H1 (cell line): Measurements from ENCODE around the gene C2orf76. TPM values are rescaled to one million over a fixed set of nuclear protein-coding genes. Genes with fewer than 3 reads are reported as not detected.

Source experiments
- CTCF ChIA-PET: fragments of 300-600 bp; sonication (Branson Sonifier 250); formaldehyde crosslinking; loops from one replicate; lab custom pipeline; 2021; ENCODE audit not compliant: partially characterized antibody; lab: Charles Lee
- POLR2A ChIA-PET: fragments of 300-600 bp; sonication (Branson Sonifier 250); formaldehyde crosslinking; loops from one replicate; lab custom pipeline; 2021; ENCODE audit warnings: inconsistent platforms; ENCODE audit not compliant: partially characterized antibody; lab: Charles Lee
- DNase-seq, 2 experiments: peaks; one replicate each; pipeline versions ENCODE4 v3.0.0 to v3.0.0-alpha.2; 2010 to 2022; ENCODE audit warnings: low spot score in 2 of 2, low read depth in 1 of 2, mixed read lengths in 1 of 2
- FAIRE-seq: peaks from 2 replicates; lab custom pipeline; 2011; peaks lifted over from hg19 to GRCh38; lab: Jason Lieb, UNC
- H2AFZ ChIP-seq: 2 replicates; pipeline ENCODE4 v1.8.1; 2012; ENCODE audit warnings: low read length, inconsistent platforms
- H2AK5ac ChIP-seq: 2 replicates; pipeline ENCODE4 v1.6.1; 2013; ENCODE audit warnings: low read depth, low read length
- H2BK120ac ChIP-seq: replicated peaks from 2 replicates; pipeline ENCODE3; 2013; ENCODE audit warnings: low read depth, low read length, inconsistent platforms
- H2BK12ac ChIP-seq: 2 replicates; pipeline ENCODE4 v1.6.1; 2013; ENCODE audit warnings: low read depth, low read length
- H2BK15ac ChIP-seq: 2 replicates; pipeline ENCODE4 v1.6.1; 2013; ENCODE audit warnings: low read length
- H2BK20ac ChIP-seq: 2 replicates; pipeline ENCODE4 v1.6.1; 2013; ENCODE audit warnings: low read length
- H2BK5ac ChIP-seq: 2 replicates; pipeline ENCODE4 v1.6.1; 2013; ENCODE audit warnings: low read depth, low read length
- H3K14ac ChIP-seq: 2 replicates; pipeline ENCODE4 v1.6.1; 2013; ENCODE audit warnings: inconsistent platforms; ENCODE audit not compliant: insufficient read length
- H3K18ac ChIP-seq: 2 replicates; pipeline ENCODE4 v1.6.1; 2013; ENCODE audit warnings: low read length; ENCODE audit errors: extremely low read depth
- H3K23ac ChIP-seq: 2 replicates; pipeline ENCODE4 v1.6.1; 2013; ENCODE audit warnings: inconsistent platforms; ENCODE audit not compliant: insufficient read length
- H3K23me2 ChIP-seq: 2 replicates; pipeline ENCODE4 v1.6.1; 2013; ENCODE audit warnings: low read depth, low read length
- H3K27ac ChIP-seq: 2 replicates; pipeline ENCODE4 v1.6.1; 2011; ENCODE audit warnings: low read depth, low read length, inconsistent platforms
- H3K27me3 ChIP-seq, 4 experiments: replicated peaks in 1 of 4; 1 replicate in 1 of 4; 2 replicates in 3 of 4; pipeline versions ENCODE4 v1.6.1 to v1.8.1; 2011 to 2013; ENCODE audit warnings: low read length in 3 of 4, mild to moderate bottlenecking in 3 of 4, inconsistent platforms in 2 of 4, mixed read lengths in 2 of 4, moderate library complexity in 1 of 4; ENCODE audit not compliant: control insufficient read depth in 3 of 4, insufficient read depth in 3 of 4; ENCODE audit errors: extremely low read depth in 1 of 4
- H3K36me3 ChIP-seq, 4 experiments: 2 replicates each; pipeline versions ENCODE4 v1.6.1 to v1.8.1; 2011 to 2013; ENCODE audit warnings: mild to moderate bottlenecking in 4 of 4, low read length in 3 of 4, moderate library complexity in 2 of 4, control low read depth in 1 of 4, inconsistent platforms in 1 of 4; ENCODE audit not compliant: insufficient read depth in 4 of 4, control insufficient read depth in 2 of 4
- H3K4ac ChIP-seq: replicated peaks from 2 replicates; pipeline ENCODE3; 2013; ENCODE audit warnings: low read length, low read depth, mixed read lengths, inconsistent platforms; ENCODE audit not compliant: insufficient read length
- H3K4me1 ChIP-seq, 4 experiments: replicated peaks in 1 of 4; 1 replicate in 1 of 4; 2 replicates in 3 of 4; pipeline versions ENCODE4 v1.6.1 to v1.8.1; 2011 to 2013; ENCODE audit warnings: low read length in 3 of 4, inconsistent platforms in 2 of 4, mixed read lengths in 1 of 4; ENCODE audit not compliant: insufficient read depth in 4 of 4, control insufficient read depth in 3 of 4
- H3K4me2 ChIP-seq, 2 experiments: 2 replicates each; pipeline versions ENCODE4 v1.6.1 to v1.8.1; 2011 to 2013; ENCODE audit warnings: low read depth in 2 of 2, low read length in 2 of 2, control low read depth in 1 of 2, inconsistent platforms in 1 of 2, mild to moderate bottlenecking in 1 of 2; ENCODE audit not compliant: insufficient read depth in 1 of 2
- H3K4me3 ChIP-seq, 4 experiments: fragments of 200-600, 300-600 bp in 1 of 4; sonication (generic), shearing (Covaris generic), sonication (Bioruptor Twin) in 1 of 4; 2 replicates each; pipeline versions ENCODE4 v1.5.1 to v1.8.1; 2011 to 2016; ENCODE audit warnings: low read length in 4 of 4, low read depth in 3 of 4, control low read depth in 2 of 4, inconsistent platforms in 2 of 4, mild to moderate bottlenecking in 2 of 4, mixed read lengths in 1 of 4, moderate library complexity in 1 of 4; ENCODE audit not compliant: insufficient read depth in 2 of 4; ENCODE audit errors: extremely low read depth in 1 of 4
- H3K56ac ChIP-seq: replicated peaks from 2 replicates; pipeline ENCODE3; 2013; ENCODE audit warnings: low read depth, mild to moderate bottlenecking, mixed read lengths, low read length, inconsistent platforms; ENCODE audit not compliant: insufficient read length
- H3K79me1 ChIP-seq: 2 replicates; pipeline ENCODE4 v1.6.1; 2013; ENCODE audit warnings: low read depth, low read length, control low read depth
- H3K79me2 ChIP-seq, 2 experiments: 2 replicates each; pipeline versions ENCODE4 v1.6.1 to v1.8.1; 2012 to 2013; ENCODE audit warnings: low read length in 2 of 2, mild to moderate bottlenecking in 2 of 2, inconsistent platforms in 1 of 2; ENCODE audit not compliant: insufficient read depth in 2 of 2, control insufficient read depth in 1 of 2
- H3K9ac ChIP-seq, 4 experiments: replicated peaks in 1 of 4; 1 replicate in 1 of 4; 2 replicates in 3 of 4; pipeline versions ENCODE4 v1.6.1 to v1.8.1; 2011 to 2013; ENCODE audit warnings: low read depth in 3 of 4, low read length in 3 of 4, control low read depth in 2 of 4, mild to moderate bottlenecking in 2 of 4, moderate library complexity in 2 of 4, inconsistent platforms in 1 of 4; ENCODE audit errors: extremely low read depth in 1 of 4
- H3K9me3 ChIP-seq, 2 experiments: 2 replicates each; pipeline versions ENCODE4 v1.6.1 to v1.8.1; 2012 to 2013; ENCODE audit warnings: mild to moderate bottlenecking in 2 of 2, moderate library complexity in 2 of 2, control low read depth in 1 of 2, inconsistent platforms in 1 of 2, low read depth in 1 of 2, low read length in 1 of 2, mixed read lengths in 1 of 2; ENCODE audit not compliant: insufficient read depth in 2 of 2
- H4K20me1 ChIP-seq, 2 experiments: replicated peaks in 1 of 2; 2 replicates each; pipeline versions ENCODE3 to v1.8.1; 2011 to 2013; ENCODE audit warnings: inconsistent platforms in 2 of 2, low read length in 2 of 2, mild to moderate bottlenecking in 1 of 2; ENCODE audit not compliant: insufficient read depth in 2 of 2, control insufficient read depth in 1 of 2
- H4K5ac ChIP-seq: 2 replicates; pipeline ENCODE4 v1.6.1; 2013; ENCODE audit warnings: low read length, low read depth, mixed read lengths, inconsistent platforms; ENCODE audit not compliant: insufficient read length
- H4K8ac ChIP-seq: 2 replicates; pipeline ENCODE4 v1.8.0; 2013; ENCODE audit warnings: mild to moderate bottlenecking, moderate library complexity, low read length, inconsistent platforms; ENCODE audit not compliant: insufficient read depth; ENCODE audit errors: extremely low read depth
- H4K91ac ChIP-seq: replicated peaks from 2 replicates; pipeline ENCODE3; 2013; ENCODE audit warnings: low read length, mixed read lengths, inconsistent platforms; ENCODE audit not compliant: insufficient read length
- ASH2L ChIP-seq: fragments of 200-600, 300-600 bp; sonication (generic); IDR thresholded peaks from one replicate; pipeline ENCODE4 v1.7.1; 2017; ENCODE audit warnings: low read length
- GABPA ChIP-seq: IDR thresholded peaks from 2 replicates; pipeline ENCODE4 v1.6.1; 2011; ENCODE audit warnings: mild to moderate bottlenecking, low read length, moderate library complexity, borderline replicate concordance; ENCODE audit not compliant: insufficient read depth
- HDAC6 ChIP-seq: IDR thresholded peaks from one replicate; pipeline ENCODE4 v1.7.1; 2012; ENCODE audit warnings: low read depth, mild to moderate bottlenecking, inconsistent platforms, low read length, moderate library complexity
- POU5F1 ChIP-seq: IDR thresholded peaks from 2 replicates; pipeline ENCODE4 v1.6.1; 2011; ENCODE audit warnings: low read depth, mild to moderate bottlenecking, low read length, moderate library complexity
- RAD21 ChIP-seq, 2 experiments: IDR thresholded peaks in 1 of 2; conservative IDR thresholded peaks in 1 of 2; 2 replicates each; pipeline ENCODE4 v1.6.1; 2011; ENCODE audit warnings: low read depth in 2 of 2, low read length in 2 of 2, improper control_type of control experiment in 1 of 2, inconsistent platforms in 1 of 2, mild to moderate bottlenecking in 1 of 2, moderate library complexity in 1 of 2
- RBBP5 ChIP-seq: IDR thresholded peaks from 2 replicates; pipeline ENCODE4 v1.7.1; 2012; ENCODE audit warnings: low read depth, mild to moderate bottlenecking, inconsistent platforms, low read length, moderate library complexity, borderline replicate concordance
- RXRA ChIP-seq: IDR thresholded peaks from 2 replicates; pipeline ENCODE4 v1.6.1; 2011; ENCODE audit warnings: low read depth, mild to moderate bottlenecking, low read length, moderate library complexity; ENCODE audit not compliant: insufficient read depth
- WGBS, 2 experiments: shearing (Covaris generic) in 1 of 2; methylation state at CpG; one replicate each; pipeline versions ENCODE4 v1.1.6 to v1.1.7; 2013 to 2015; ENCODE audit warnings: low lambda C conversion rate in 2 of 2, mixed read lengths in 2 of 2, inconsistent platforms in 1 of 2, low coverage in 1 of 2, missing lambda C conversion rate in 1 of 2; ENCODE audit not compliant: insufficient replicate concordance in 2 of 2, insufficient coverage in 1 of 2, insufficient read length in 1 of 2; ENCODE audit errors: extremely low coverage in 1 of 2, missing lambda C conversion rate in 1 of 2; 5-methylcytosine and 5-hydroxymethylcytosine counted together
- polyA plus RNA-seq, 7 experiments: library from polyadenylated mRNA; depleted of rRNA in 3 of 7; stranded (reverse) in 5 of 7; unstranded in 2 of 7; fragments of >200 nt in 5 of 7; fragments of 200-250 nt in 2 of 7; gene quantifications; 1 replicate in 5 of 7; 2 replicates in 1 of 7; 4 replicates in 1 of 7; pipeline versions ENCODE4 v1.2.1 to v1.2.3, GENCODE V29; 2011 to 2013; ENCODE audit warnings: missing spikeins in 2 of 7, mixed read lengths in 2 of 7
- total RNA-seq: library from RNA; stranded (reverse); fragmentation: NEBNext Ultra II Directional; extraction: Animal tissue kit (Norgen Biotek cat#: 25700); gene quantifications from 2 replicates; pipeline ENCODE4 v1.2.1, GENCODE V29; 2021

C2orf76 gene
- total and polyA plus RNA-seq, 2 of the 8 experiments (the other 6 are each of a cell fraction or from before 2014, with no cell fraction given) = 4.4 to 5.0 TPM

DNA sequence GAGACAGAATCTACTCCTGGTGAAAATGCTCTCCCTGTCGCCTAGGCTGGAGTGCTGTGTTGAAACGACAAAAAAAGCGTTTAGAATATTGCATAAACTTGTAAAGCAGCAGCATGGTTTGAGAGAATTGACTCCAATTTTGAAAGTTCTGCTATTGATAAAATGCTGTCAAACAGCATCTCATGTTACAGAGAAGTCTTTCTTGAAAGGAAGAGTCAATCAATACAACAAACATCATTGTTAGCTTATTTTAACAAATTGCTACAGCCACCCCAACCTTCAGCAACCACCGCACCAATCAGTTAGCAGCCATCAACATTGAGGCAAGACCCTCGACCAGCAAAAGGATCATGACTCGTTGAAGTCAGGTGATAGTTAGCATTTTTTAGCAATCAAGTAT is 6.9 kb downstream of the C2orf76 start:
- H3K9ac ChIP-seq = no peak overlapping the region
- no peaks in the 10 kb centered on the region for H3K36me3 ChIP-seq
- H4K5ac ChIP-seq = no peak overlapping the region
- H2BK5ac ChIP-seq = no peak overlapping the region
- H3K4me1 ChIP-seq = no peaks in the 10 kb centered on the region
- H2AFZ ChIP-seq = no peak overlapping the region
- no peak overlapping the region for H3K4ac ChIP-seq
- H3K4me2 ChIP-seq = no peak overlapping the region
- no peak overlapping the region for H3K4me3 ChIP-seq
- H3K23me2 ChIP-seq = no peaks in the 10 kb centered on the region
- no peak overlapping the region for H2BK120ac ChIP-seq
- no peak overlapping the region for H4K91ac ChIP-seq
- ChIA-PET POLR2A (no interaction called here), CTCF (interaction anchor here (0.6 to 2.4 kb wide), 2 partner anchors 9 to 233 kb away, joined by 3 to 7 read pairs; no protein-coding TSS in a partner anchor)
- H3K27me3 ChIP-seq = no peaks in the 10 kb centered on the region
- H3K79me2 ChIP-seq = peaks cover 0 to 2% of the 10 kb centered on the region in 2 experiments; a peak in 2 of 4 replicates
- no peaks in the 10 kb centered on the region for H3K9me3 ChIP-seq
- H2BK15ac ChIP-seq = no peak overlapping the region
- FAIRE-seq (no peak), DNase-seq (no peak)
- H3K23ac ChIP-seq = no peak overlapping the region
- H2AK5ac ChIP-seq = no peak overlapping the region
- no peak overlapping the region for H2BK12ac ChIP-seq
- H4K8ac ChIP-seq = no peak overlapping the region
- H3K18ac ChIP-seq = no peak overlapping the region
- no peak overlapping the region for H3K14ac ChIP-seq
- WGBS, 2 experiments = 90% methylated on average over 6 of the region's 6 CpGs; no CpG with 5 or more reads in 1 of the 2 experiments
- no peak overlapping the region for H3K27ac ChIP-seq
- TF ChIP-seq RXRA (no peak), HDAC6 (no peak), RBBP5 (no peak), ASH2L (no peak), GABPA (no peak), RAD21 (IDR thresholded peaks at IDR 0.05 in 1 of 2, conservative IDR thresholded peaks at IDR 0.05 in 1 of 2; ENCODE audit: low read depth in 2 of 2, low read length in 2 of 2) (no peak), POU5F1 (no peak)
- H2BK20ac ChIP-seq = no peak overlapping the region
- H4K20me1 ChIP-seq = no peaks in the 10 kb centered on the region
- no peak overlapping the region for H3K56ac ChIP-seq
- no peaks in the 10 kb centered on the region for H3K79me1 ChIP-seq
